H9 (cell line): Measurements from ENCODE around the gene EPHX1. TPM values are rescaled to one million over a fixed set of nuclear protein-coding genes. Genes with fewer than 3 reads are reported as not detected.

ENCODE experiments used
- DNase-seq: peaks from one replicate; pipeline ENCODE4 v3.0.0-alpha.2; 2017
- H2AFZ ChIP-seq: one replicate; pipeline ENCODE4 v1.6.1; 2013; ENCODE audit warnings: mild to moderate bottlenecking, low read length, control low read depth, moderate library complexity
- H2AK5ac ChIP-seq: 2 replicates; pipeline ENCODE4 v1.6.1; 2013; ENCODE audit warnings: low read length, control low read depth, mixed read lengths; ENCODE audit not compliant: insufficient read length
- H2BK120ac ChIP-seq: one replicate; pipeline ENCODE4 v1.6.1; 2013; ENCODE audit warnings: low read depth, mild to moderate bottlenecking, low read length, control low read depth, inconsistent platforms; ENCODE audit not compliant: poor library complexity, severe bottlenecking
- H2BK12ac ChIP-seq: 2 replicates; pipeline ENCODE4 v1.6.1; 2013; ENCODE audit warnings: low read length, control low read depth, mixed read lengths, low read depth; ENCODE audit not compliant: insufficient read length
- H2BK15ac ChIP-seq: 2 replicates; pipeline ENCODE4 v1.6.1; 2013; ENCODE audit warnings: low read depth, low read length, control low read depth
- H2BK20ac ChIP-seq: one replicate; pipeline ENCODE4 v1.6.1; 2013; ENCODE audit warnings: low read depth, mild to moderate bottlenecking, low read length, control low read depth, inconsistent platforms; ENCODE audit not compliant: poor library complexity, severe bottlenecking
- H2BK5ac ChIP-seq: 2 replicates; pipeline ENCODE4 v1.6.1; 2013; ENCODE audit warnings: low read length, control low read depth, mixed read lengths; ENCODE audit not compliant: insufficient read length
- H3K14ac ChIP-seq: 2 replicates; pipeline ENCODE4 v1.6.1; 2013; ENCODE audit warnings: low read length, control low read depth; ENCODE audit not compliant: insufficient read depth
- H3K18ac ChIP-seq: 2 replicates; pipeline ENCODE4 v1.6.1; 2013; ENCODE audit warnings: low read depth, mild to moderate bottlenecking, mixed read lengths, low read length, control low read depth; ENCODE audit not compliant: insufficient read length
- H3K23ac ChIP-seq: 2 replicates; pipeline ENCODE4 v1.6.1; 2013; ENCODE audit warnings: low read length, control low read depth, mixed read lengths, low read depth; ENCODE audit not compliant: insufficient read length
- H3K23me2 ChIP-seq: 2 replicates; pipeline ENCODE4 v1.6.1; 2013; ENCODE audit warnings: low read depth, mild to moderate bottlenecking, mixed read lengths, low read length, control low read depth; ENCODE audit not compliant: insufficient read length, poor library complexity, severe bottlenecking
- H3K27ac ChIP-seq: 2 replicates; pipeline ENCODE4 v1.5.1; 2013; ENCODE audit warnings: low read length, control low read depth, mixed read lengths, low read depth; ENCODE audit not compliant: insufficient read length
- H3K27me3 ChIP-seq: 2 replicates; pipeline ENCODE4 v1.6.1; 2013; ENCODE audit warnings: low read length, control low read depth, inconsistent platforms; ENCODE audit not compliant: insufficient read depth
- H3K4ac ChIP-seq: 2 replicates; pipeline ENCODE4 v1.6.1; 2013; ENCODE audit warnings: low read depth, mild to moderate bottlenecking, control low read depth, inconsistent platforms, low read length, moderate library complexity
- H3K4me1 ChIP-seq: 2 replicates; pipeline ENCODE4 v1.6.1; 2013; ENCODE audit warnings: low read length, control low read depth, inconsistent platforms; ENCODE audit not compliant: insufficient read depth
- H3K4me2 ChIP-seq: 2 replicates; pipeline ENCODE4 v1.6.1; 2013; ENCODE audit warnings: low read length, control low read depth, mixed read lengths; ENCODE audit not compliant: insufficient read length, insufficient read depth
- H3K56ac ChIP-seq: 2 replicates; pipeline ENCODE4 v1.6.1; 2013; ENCODE audit warnings: low read depth, mild to moderate bottlenecking, mixed read lengths, low read length, control low read depth; ENCODE audit not compliant: insufficient read length
- H3K79me1 ChIP-seq: 2 replicates; pipeline ENCODE4 v1.6.1; 2013; ENCODE audit warnings: low read depth, mild to moderate bottlenecking, moderate library complexity, low read length, control low read depth, inconsistent platforms; ENCODE audit not compliant: insufficient read depth, poor library complexity, severe bottlenecking
- H3K79me2 ChIP-seq: 2 replicates; pipeline ENCODE4 v1.6.1; 2013; ENCODE audit warnings: low read length, control low read depth, inconsistent platforms; ENCODE audit not compliant: insufficient read depth
- H3K9ac ChIP-seq: 2 replicates; pipeline ENCODE4 v1.6.1; 2013; ENCODE audit warnings: low read length, control low read depth, mixed read lengths; ENCODE audit not compliant: insufficient read length; ENCODE audit errors: extremely low read depth
- H3K9me3 ChIP-seq: one replicate; pipeline ENCODE4 v1.6.1; 2013; ENCODE audit warnings: low read depth, low read length, inconsistent platforms; ENCODE audit not compliant: control insufficient read depth
- H3T11ph ChIP-seq: one replicate; pipeline ENCODE4 v1.6.1; 2013; ENCODE audit warnings: mild to moderate bottlenecking, low read length, control low read depth, inconsistent platforms
- H4K20me1 ChIP-seq: one replicate; pipeline ENCODE4 v1.6.1; 2013; ENCODE audit not compliant: control insufficient read depth, insufficient read length, insufficient read depth
- H4K5ac ChIP-seq: 2 replicates; pipeline ENCODE4 v1.6.1; 2013; ENCODE audit warnings: low read depth, mild to moderate bottlenecking, mixed read lengths, low read length, control low read depth; ENCODE audit not compliant: insufficient read length
- H4K8ac ChIP-seq: replicated peaks from 2 replicates; pipeline ENCODE4 v1.6.1; 2013; ENCODE audit warnings: low read length, control low read depth, mixed read lengths, low read depth; ENCODE audit not compliant: insufficient read length
- H4K91ac ChIP-seq: 2 replicates; pipeline ENCODE4 v1.6.1; 2013; ENCODE audit warnings: low read depth, mild to moderate bottlenecking, moderate library complexity, mixed read lengths, low read length, control low read depth; ENCODE audit not compliant: insufficient read length
- H3K27ac Mint-ChIP-seq, 3 experiments: 2 replicates in 2 of 3; 3 replicates in 1 of 3; pipeline ENCODE4 v1.8.0; 2020 to 2021; ENCODE audit warnings: mixed read lengths in 3 of 3, mild to moderate bottlenecking in 1 of 3, moderate library complexity in 1 of 3
- H3K27me3 Mint-ChIP-seq: 2 replicates; pipeline ENCODE4 v1.8.0; 2021; ENCODE audit warnings: low read depth, mild to moderate bottlenecking, moderate library complexity, mixed read lengths
- H3K36me3 Mint-ChIP-seq, 3 experiments: 2 replicates in 2 of 3; 3 replicates in 1 of 3; pipeline ENCODE4 v1.8.0; 2020 to 2021; ENCODE audit warnings: low read depth in 3 of 3, mixed read lengths in 3 of 3; ENCODE audit not compliant: insufficient read depth in 1 of 3
- H3K4me1 Mint-ChIP-seq, 2 experiments: 2 replicates each; pipeline ENCODE4 v1.8.0; 2020; ENCODE audit warnings: mixed read lengths in 2 of 2
- H3K4me3 Mint-ChIP-seq, 2 experiments: 2 replicates in 1 of 2; 3 replicates in 1 of 2; pipeline ENCODE4 v1.8.0; 2020 to 2021; ENCODE audit warnings: mild to moderate bottlenecking in 2 of 2, mixed read lengths in 2 of 2, moderate library complexity in 1 of 2
- H3K9me3 Mint-ChIP-seq, 2 experiments: 2 replicates in 1 of 2; 3 replicates in 1 of 2; pipeline ENCODE4 v1.8.0; 2020; ENCODE audit warnings: mild to moderate bottlenecking in 2 of 2, mixed read lengths in 2 of 2, moderate library complexity in 1 of 2
- CTCF ChIP-seq: fragments of 200-600 bp; sonication (generic); conservative IDR thresholded peaks from 3 replicates; pipeline ENCODE4 v1.8.0; 2021; ENCODE audit warnings: antibody characterized with exemption, mild to moderate bottlenecking
- WGBS: extraction: QIAGEN DNeasy Blood & Tissue Kit; methylation state at CpG from one replicate; pipeline ENCODE4 v1.1.7; 2013; ENCODE audit warnings: missing lambda C conversion rate, low lambda C conversion rate, mixed read lengths; ENCODE audit not compliant: insufficient read length; ENCODE audit errors: extremely low coverage; 5-methylcytosine and 5-hydroxymethylcytosine counted together
- total RNA-seq: library from RNA; stranded (reverse); gene quantifications from 2 replicates; pipeline ENCODE4 v1.2.1, GENCODE V29; 2021

Gene EPHX1
- total RNA-seq, 1 experiment from 2014 or later: 40.6 TPM

DNA sequence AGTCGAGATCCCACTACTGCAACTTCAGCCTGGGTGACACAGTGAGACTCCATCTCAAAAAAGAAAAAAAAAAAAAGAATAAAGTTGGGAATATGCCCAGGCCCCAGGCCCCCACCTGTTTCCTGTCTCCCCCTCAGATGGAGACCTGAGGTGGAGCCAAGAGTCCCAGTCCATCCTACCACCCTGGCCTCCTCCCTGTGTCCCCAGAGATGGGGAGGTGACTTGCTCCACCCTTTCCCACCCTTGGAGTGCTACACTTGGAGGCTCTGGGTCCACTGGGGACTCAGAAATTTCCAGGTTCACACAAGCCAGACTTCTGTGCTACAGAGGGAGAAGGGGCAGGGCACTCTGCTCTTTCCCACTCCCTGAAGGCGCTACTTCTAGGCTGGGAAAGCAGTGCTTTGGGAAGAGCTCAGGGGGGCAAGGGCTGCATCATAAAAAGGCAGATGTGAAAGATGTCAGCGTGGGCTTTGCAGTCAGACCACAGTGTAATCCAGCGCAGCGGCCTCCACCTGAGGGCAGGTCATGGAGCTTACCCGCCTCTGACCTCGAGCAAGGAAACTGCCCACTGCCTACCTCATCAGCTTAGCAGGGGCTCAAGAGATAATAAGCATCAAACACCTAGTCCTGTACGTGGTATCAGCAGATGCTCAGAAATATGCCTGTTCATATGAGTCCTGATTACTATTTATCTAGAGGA lies 58.9 kb downstream of the EPHX1 start:
- no peak overlapping the region for H4K5ac ChIP-seq
- no peak overlapping the region for H3K27ac ChIP-seq
- H3K18ac ChIP-seq: no peak overlapping the region
- no peak overlapping the region for H2AFZ ChIP-seq
- no peak overlapping the region for H3K56ac ChIP-seq
- no peak overlapping the region for H2BK12ac ChIP-seq
- H2BK15ac ChIP-seq: no peak overlapping the region
- no peak overlapping the region for H3K4me2 ChIP-seq
- no peaks in the 10 kb centered on the region for H3K79me1 ChIP-seq
- no peak overlapping the region for H2BK5ac ChIP-seq
- H3K36me3 Mint-ChIP-seq: peaks cover 44 to 91% (median 59%) of the 10 kb centered on the region in 3 experiments; a peak in 6 of 7 replicates
- H2BK120ac ChIP-seq: no peak overlapping the region
- H2BK20ac ChIP-seq: no peak overlapping the region
- no peak for TF ChIP-seq CTCF
- WGBS: no CpG with 5 or more reads among the region's 8 CpGs
- no peak overlapping the region for H2AK5ac ChIP-seq
- no peak overlapping the region for H3K14ac ChIP-seq
- H3K23ac ChIP-seq: no peak overlapping the region
- H3K9me3 ChIP-seq: no peaks in the 10 kb centered on the region
- H3K4me1 Mint-ChIP-seq: peaks cover 13 to 16% of the 10 kb centered on the region in 2 experiments
- H3K4me3 Mint-ChIP-seq: no peak overlapping the region
- no peak overlapping the region for H3T11ph ChIP-seq
- H3K79me2 ChIP-seq: no peaks in the 10 kb centered on the region
- H3K4me1 ChIP-seq: no peaks in the 10 kb centered on the region
- H4K91ac ChIP-seq: no peak overlapping the region
- no peaks in the 10 kb centered on the region for H3K23me2 ChIP-seq
- peak overlapping the region in 1 of 3 experiments; percentile 26; a peak in 1 of 7 replicates for H3K27ac Mint-ChIP-seq
- H4K8ac ChIP-seq: no peak overlapping the region
- no peaks in the 10 kb centered on the region for H3K27me3 Mint-ChIP-seq
- H3K27me3 ChIP-seq: no peaks in the 10 kb centered on the region
- no peak overlapping the region for H3K9ac ChIP-seq
- no peaks in the 10 kb centered on the region for H3K9me3 Mint-ChIP-seq
- H3K4ac ChIP-seq: no peak overlapping the region
- no peaks in the 10 kb centered on the region for H4K20me1 ChIP-seq
- no peak for DNase-seq
